ENCODE results near the gene EFNB2. TPM values are rescaled to one million over a fixed set of nuclear protein-coding genes. Genes with fewer than 3 reads are reported as not detected.

EFNB2 gene
- total and polyA plus RNA-seq, 2 of the 13 experiments (the other 11 are each of a cell fraction or from before 2014, with no cell fraction given) = 0.11 to 0.20 TPM

GRCh38 chr13:106517109-106517847 lies 18.2 kb downstream of the EFNB2 start (continued):
- TF ChIP-seq HNF1A (IDR thresholded peaks at IDR 0.05; ENCODE audit: low read depth) = no peak
- TF ChIP-seq HNF1A (CRISPR knock-in tag; IDR thresholded peaks at IDR 0.05; ENCODE audit: borderline replicate concordance) = no peak
- no peak for TF ChIP-seq SOX6 (IDR thresholded peaks at IDR 0.05)
- TF ChIP-seq SOX6 (CRISPR knock-in tag; IDR thresholded peaks at IDR 0.05) = no peak
- TF ChIP-seq JARID2 (CRISPR knock-in tag; IDR thresholded peaks at IDR 0.05; ENCODE audit: insufficient replicate concordance) = no peak
- no peak for TF ChIP-seq SRSF9 (IDR thresholded peaks at IDR 0.05; ENCODE audit: borderline replicate concordance, insufficient read depth, low read depth, low read length, poor library complexity, severe bottlenecking)
- TF ChIP-seq RARG (CRISPR knock-in tag; IDR thresholded peaks at IDR 0.05; ENCODE audit: low read depth) = no peak
- TF ChIP-seq ARNTL (CRISPR knock-in tag; IDR thresholded peaks at IDR 0.05) = no peak
- no peak for TF ChIP-seq PPARG (CRISPR knock-in tag; conservative IDR thresholded peaks at IDR 0.05)
- TF ChIP-seq SIN3A (IDR thresholded peaks at IDR 0.05; ENCODE audit: borderline replicate concordance, low read depth, low read length) = no peak
- TF ChIP-seq ZNF891 (CRISPR knock-in tag; IDR thresholded peaks at IDR 0.05) = no peak
